Stimulated activated CD8-positive, alpha-beta memory T cell treated with anti-CD3 and anti-CD28 coated beads, Interleukin-7, amount 100 ng/mL, for 24 hours (primary cell): ENCODE results near the gene DNAJC5.

Experiments
- DNase-seq: peaks from one replicate; pipeline ENCODE4 v3.0.0-alpha.2; 2020; ENCODE audit warnings: low read depth

DNAJC5 gene

DNA sequence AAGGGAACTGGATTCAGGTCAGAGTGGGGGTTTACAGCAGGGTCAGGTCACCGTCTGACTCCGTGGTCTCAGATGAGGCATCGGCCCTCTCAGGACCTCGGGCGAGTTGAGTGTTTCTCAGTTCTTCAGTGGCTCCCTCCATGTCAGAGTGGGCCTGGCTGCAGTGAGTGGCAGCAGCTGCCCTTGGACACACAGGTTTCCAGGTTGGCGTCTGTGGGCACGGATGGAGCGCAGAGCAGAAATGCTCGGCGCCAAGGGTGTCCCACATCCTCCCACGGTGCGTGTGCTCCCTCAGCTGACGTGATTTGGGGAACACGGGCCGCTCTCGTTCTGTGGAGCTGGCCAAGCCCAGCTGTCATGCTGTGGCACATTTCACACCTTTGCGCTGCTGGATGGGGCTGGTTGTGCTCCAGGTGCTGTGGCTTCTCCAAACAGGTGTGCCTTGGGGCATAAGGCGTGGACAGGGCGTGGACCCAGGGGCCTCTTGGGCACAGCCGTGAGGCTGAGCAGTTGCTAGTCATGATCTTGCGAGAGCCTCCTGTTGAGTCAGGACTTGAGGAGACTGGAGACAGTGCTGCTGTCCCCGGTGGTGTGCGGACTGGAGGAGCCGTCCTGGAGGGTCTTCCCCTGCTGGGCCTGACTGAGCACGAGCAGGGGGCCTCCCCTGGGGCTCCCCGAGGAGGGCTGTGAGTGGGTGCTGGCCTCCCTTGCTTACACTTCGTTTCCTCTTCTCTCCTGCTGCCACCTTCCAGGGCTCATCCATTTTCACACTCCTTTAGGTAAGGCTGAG is 9.5 kb upstream of the DNAJC5 start:
- no peak for DNase-seq

- no peak for DNase-seq
These were observed 8.9 kb upstream of the DNAJC5 start for GRCh38 chr20:63886054-63886419.

DNA sequence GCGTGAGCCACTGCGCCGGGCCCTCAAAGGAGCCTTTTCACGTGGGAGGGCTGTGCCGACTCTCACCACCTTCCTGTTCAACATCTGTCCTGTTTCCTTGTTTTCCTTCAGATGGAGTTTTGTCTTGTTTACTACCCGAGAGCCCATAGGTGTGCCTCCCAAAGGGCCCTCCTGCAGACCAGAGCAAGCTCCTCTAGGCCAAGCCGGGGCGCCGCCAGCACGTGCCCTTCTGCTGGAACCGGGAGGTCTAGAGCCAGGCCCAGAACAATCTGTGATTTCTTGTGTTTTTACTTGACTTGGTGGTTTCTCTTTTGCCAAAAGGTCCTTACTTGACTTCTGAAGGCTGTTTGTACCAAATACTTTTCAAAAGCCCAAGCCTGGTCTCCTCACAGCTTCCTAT is 8.0 kb upstream of the DNAJC5 start:
- no peak for DNase-seq

- no peak for DNase-seq
These were observed 5.4 kb upstream of the DNAJC5 start for GRCh38 chr20:63889241-63890200.

GRCh38 chr20:63890201-63890576 is 4.7 kb upstream of the DNAJC5 start:
- no peak for DNase-seq

GRCh38 chr20:63890616-63891015 is 4.3 kb upstream of the DNAJC5 start:
- no peak for DNase-seq

DNA sequence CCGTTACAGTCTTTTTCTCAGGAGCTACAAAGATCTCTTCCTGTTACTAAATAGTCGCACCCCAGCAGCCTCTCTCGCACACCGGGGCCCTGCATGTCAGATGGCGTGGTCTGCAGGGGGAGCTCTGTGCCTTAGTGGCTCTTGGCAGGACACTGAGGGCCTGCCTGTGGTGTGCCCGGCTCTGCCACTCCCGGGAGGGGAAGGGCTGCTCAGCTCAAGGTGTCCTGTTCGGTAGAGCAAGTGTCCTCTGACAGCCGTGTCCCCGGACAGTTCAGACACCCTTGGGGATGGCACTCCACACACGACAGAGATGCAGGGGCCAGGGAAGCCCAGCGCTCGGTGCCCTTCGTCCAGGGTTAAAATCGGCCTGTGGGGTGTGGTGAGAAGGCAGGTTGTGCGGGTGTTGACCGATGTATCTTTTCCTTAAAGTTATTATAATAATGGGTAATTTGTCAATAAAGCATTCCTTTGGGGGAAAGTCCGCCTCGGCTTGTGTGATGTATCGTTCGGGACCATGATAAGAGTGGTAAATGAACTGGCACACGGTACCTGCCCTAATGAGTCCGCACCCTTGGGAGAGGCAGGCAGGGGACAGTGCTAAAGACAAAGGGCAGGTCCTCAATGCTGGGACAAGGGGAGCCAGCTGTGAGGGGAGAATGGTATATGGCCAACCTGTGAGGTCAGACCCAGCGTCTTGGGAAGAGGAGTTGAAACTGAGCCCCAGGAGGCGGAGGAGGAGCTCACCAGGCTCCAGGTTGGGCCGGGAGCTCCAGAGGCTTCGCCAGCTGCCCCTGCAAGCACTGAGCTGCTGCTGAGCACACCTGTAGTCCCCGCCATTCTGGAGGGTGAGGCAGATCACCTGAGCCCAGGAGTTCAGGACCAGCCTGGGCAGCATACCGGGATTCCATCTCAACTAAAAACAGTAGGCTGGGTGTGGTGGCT is 3.6 kb upstream of the DNAJC5 start:
- no peak for DNase-seq

- no peak for DNase-seq
These were observed 2.5 kb upstream of the DNAJC5 start for GRCh38 chr20:63892402-63892801.

DNA sequence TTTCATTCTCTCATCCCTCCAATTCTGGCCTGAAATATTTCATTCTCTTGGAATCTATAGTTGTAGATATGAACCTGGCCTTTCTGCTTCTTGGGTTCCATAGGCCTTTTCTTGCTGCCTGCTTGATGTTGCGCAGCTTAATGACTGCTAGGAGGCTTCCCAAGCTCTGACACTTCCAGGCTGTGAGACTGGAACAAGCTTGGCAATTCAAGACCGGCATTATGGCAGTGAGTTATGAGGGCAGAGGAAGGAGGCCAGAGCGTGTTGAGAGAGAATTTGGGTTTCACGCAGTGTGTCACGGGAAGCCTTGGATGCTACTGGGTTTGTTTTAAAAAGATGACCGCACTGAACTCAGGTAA is 948 bp upstream of the DNAJC5 start:
- no peak for DNase-seq

DNA sequence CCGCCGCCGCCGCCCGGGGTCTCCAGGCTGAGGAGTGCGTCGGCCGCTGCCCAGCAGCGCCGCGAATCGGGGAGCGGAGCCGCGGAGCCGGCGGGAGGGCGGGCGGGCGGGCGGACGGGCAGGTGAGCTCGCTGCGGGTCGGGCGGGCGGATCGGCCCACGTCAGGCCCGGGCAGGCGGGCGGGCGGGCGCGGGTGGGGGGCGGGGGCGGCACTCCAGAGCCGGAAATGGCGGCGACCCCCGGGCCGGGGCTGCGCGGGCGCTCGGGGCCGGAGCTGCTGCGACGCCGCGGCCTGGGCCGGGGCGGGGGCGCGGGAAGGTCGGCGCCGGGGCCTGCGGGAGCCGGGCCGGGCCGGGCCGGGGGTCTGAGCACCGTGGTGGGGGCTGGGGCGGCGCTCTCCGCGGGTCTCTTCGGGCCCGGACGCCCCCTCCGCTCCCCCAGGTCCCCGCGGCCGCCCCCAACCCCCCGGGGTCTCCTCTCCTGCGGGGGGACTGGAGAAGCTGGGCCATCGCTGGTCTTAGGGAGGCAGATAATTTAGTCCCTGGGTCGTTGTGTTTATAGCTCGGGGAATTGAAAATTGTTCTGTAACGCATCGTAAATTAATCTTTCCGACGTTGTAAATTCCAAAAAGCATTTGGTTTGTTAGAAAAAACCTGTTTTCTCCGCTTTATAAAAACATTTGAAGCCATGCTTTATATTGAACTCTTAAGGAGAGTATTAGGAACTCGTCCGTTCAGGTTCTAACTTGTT is 451 bp downstream of the DNAJC5 start:
- DNase-seq = no peak

DNA sequence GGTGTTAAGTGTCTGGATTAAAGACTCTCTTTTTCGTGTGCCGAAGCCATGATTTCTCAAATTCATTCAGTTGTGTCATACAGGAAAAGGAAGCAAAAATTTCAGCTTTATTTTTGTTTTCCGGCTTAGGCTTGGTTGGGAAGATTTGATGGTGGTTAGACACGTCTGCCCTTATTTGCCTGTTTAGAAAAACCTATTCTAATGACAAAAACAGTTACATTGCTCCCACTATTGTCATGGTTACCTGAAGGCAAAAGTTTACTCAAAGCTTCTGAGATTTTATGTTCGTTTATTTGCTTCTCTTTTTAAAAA is 982 bp downstream of the DNAJC5 start:
- DNase-seq = no peak

- no peak for DNase-seq
These were observed 1.6 kb downstream of the DNAJC5 start for GRCh38 chr20:63896264-63897105.

- no peak for DNase-seq
These were observed 3.1 kb downstream of the DNAJC5 start for GRCh38 chr20:63897978-63898561.

DNA sequence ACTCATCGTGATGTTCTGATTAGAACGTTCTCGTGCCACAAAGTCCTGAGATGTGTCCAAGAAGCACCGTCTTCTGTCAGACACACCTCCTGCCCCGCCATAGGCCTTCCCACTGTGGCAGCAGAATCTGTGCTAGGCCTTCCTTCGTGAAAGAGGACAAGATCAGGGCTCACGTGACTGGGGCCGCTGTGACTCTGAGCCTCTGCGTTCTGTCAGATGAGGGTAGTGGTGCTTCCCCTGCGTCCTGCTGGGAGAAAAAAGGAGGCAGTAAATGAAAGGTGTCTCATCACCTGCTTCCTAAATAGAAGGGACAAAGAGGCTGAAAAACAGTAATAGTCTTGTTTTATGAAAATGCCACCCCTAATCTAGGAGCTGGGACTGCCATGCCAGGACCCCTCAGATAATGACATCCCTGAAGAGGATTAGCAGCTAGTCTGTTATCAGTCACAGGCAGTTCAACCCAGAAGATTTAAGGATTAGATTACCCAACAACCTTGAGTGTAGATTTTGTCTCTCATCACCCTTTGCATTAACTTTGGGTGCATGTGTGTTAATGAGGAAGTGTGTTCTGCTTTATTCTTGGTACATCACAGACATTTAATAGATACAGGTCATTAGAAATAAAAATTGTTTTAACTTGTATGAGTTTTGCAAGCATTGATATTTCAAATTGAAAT is 4.1 kb downstream of the DNAJC5 start:
- no peak for DNase-seq

DNA sequence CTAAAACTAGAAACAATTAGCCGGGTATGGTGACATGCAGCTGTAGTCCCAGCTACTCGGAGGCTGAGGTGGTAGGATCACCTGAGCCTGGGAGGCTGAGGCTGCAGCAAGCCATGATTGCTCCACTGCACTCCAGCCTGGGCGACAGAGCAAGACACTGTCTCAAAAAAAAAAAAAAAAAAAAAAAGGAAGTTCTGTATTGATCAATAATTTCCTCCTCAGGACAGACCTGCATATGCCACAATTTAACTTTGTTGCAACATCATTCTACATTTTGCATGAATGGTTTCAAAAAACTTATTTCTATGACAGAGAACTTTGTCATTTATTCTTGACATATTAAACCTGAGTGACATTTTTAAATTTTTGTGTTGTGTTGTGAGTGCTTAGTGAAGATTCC is 5.5 kb downstream of the DNAJC5 start:
- DNase-seq = no peak

DNA sequence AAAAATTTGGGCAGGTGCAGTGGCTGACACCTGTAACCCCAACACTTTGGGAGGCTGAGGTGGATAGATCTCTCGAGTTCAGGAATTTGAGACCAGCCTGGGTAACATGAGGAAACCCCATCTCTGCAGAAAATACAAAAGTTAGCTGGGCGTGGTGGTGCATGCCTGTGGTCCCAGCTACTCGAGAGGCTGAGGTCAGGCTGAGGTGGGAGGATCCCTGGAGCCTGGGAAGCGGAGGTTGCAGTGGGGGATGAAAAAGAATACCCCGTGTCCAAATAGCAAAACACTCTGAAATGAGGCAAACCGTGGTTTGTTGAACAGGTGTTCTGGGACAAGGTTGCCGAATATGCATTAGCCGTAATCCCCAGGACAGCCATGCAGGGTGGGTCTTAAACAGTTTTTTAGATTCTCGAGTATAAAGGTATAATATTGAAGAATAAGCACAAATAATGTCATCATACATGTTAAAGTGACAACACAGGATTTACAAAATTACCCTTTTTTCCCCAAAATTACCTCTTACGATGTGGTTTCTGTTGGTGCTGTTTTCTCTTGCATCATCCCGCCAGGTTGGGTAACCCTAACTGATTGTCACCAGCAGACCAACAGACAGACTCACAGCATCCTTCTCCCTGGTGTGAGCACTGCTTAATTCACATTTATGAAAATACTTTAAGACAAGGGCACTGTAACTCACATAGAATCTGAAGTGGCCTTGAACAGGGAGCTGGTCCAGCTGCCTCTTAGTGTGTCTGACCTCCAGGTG is 9.1 kb downstream of the DNAJC5 start:
- no peak for DNase-seq

- DNase-seq = no peak
These were observed 13.2 kb downstream of the DNAJC5 start for GRCh38 chr20:63908008-63908682.

DNA sequence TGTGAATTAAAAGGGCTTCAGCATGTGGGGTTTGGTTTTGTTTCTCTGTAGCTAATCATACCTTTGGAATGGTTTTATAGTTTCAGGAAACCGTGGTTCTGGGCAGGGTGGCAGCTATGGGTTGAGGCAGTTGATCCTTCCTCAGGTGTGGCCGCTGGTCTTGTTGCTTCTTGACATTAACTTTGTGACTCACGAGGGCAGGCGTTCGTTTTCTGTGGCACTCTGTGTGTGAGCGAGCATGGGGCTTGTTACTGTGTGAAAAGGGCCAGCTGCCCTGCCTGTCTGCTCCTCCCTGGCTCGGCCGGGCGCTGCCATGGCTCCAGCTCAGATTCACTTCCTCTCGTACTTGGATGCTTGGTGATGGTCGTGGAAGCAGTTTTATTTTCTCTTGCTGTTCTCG is 16.2 kb downstream of the DNAJC5 start:
- DNase-seq = no peak
